ENCODE data around the gene TMEM51.

Gene TMEM51

GRCh38 chr1:15218287-15219279 is 65.0 kb downstream of the TMEM51 start:
- DNase-seq (ENCODE audit: low spot score): no peak

- no peak for DNase-seq (ENCODE audit: low spot score)
Measured at GRCh38 chr1:15219280-15220023, 65.9 kb downstream of the TMEM51 start.

GRCh38 chr1:15220024-15220392 is 66.5 kb downstream of the TMEM51 start:
- DNase-seq (ENCODE audit: low spot score): no peak

GRCh38 chr1:15220825-15221431 is 67.4 kb downstream of the TMEM51 start:
- DNase-seq (ENCODE audit: low spot score): no peak

- no peak for DNase-seq (ENCODE audit: low spot score)
Measured at GRCh38 chr1:15222653-15223303, 69.2 kb downstream of the TMEM51 start.

GRCh38 chr1:15224259-15224869 is 70.8 kb downstream of the TMEM51 start:
- no peak for DNase-seq (ENCODE audit: low spot score)

- no peak for DNase-seq (ENCODE audit: low spot score)
Measured at GRCh38 chr1:15224974-15225373, 71.4 kb downstream of the TMEM51 start.

- no peak for DNase-seq (ENCODE audit: low spot score)
Measured at GRCh38 chr1:15225461-15225860, 71.9 kb downstream of the TMEM51 start.

- no peak for DNase-seq (ENCODE audit: low spot score)
Measured at GRCh38 chr1:15226388-15227255, 73.1 kb downstream of the TMEM51 start.

GRCh38 chr1:15229707-15230131 is 76.2 kb downstream of the TMEM51 start:
- DNase-seq (ENCODE audit: low spot score): no peak

- DNase-seq (ENCODE audit: low spot score): no peak
Measured at GRCh38 chr1:15231714-15232201, 78.2 kb downstream of the TMEM51 start.

- no peak for DNase-seq (ENCODE audit: low spot score)
Measured at GRCh38 chr1:15233689-15234088, 80.1 kb downstream of the TMEM51 start.

GRCh38 chr1:15236321-15236721 is 82.8 kb downstream of the TMEM51 start:
- DNase-seq (ENCODE audit: low spot score): no peak

GRCh38 chr1:15236746-15237145 is 83.2 kb downstream of the TMEM51 start:
- DNase-seq (ENCODE audit: low spot score): no peak

GRCh38 chr1:15238789-15239188 is 85.2 kb downstream of the TMEM51 start:
- no peak for DNase-seq (ENCODE audit: low spot score)

- DNase-seq (ENCODE audit: low spot score): no peak
Measured at GRCh38 chr1:15242766-15243165, 89.2 kb downstream of the TMEM51 start.

GRCh38 chr1:15243275-15244043 is 89.9 kb downstream of the TMEM51 start:
- no peak for DNase-seq (ENCODE audit: low spot score)

GRCh38 chr1:15244813-15245212 is 91.3 kb downstream of the TMEM51 start:
- no peak for DNase-seq (ENCODE audit: low spot score)

GRCh38 chr1:15245593-15246360 is 92.2 kb downstream of the TMEM51 start:
- no peak for DNase-seq (ENCODE audit: low spot score)

Data from globus pallidus (tissue), 1 donor.